Endothelial cell of umbilical vein (primary cell): Measurements from ENCODE around the gene PHACTR1.

Source experiments
- CTCF ChIP-seq, 2 donors: IDR thresholded peaks; 1 replicate in 1 of 2; 2 replicates in 1 of 2; pipeline ENCODE4 v1.5.1; 2011; ENCODE audit warnings: low read length in 2 of 2, mild to moderate bottlenecking in 2 of 2, moderate library complexity in 2 of 2, control low read depth in 1 of 2, inconsistent platforms in 1 of 2, low read depth in 1 of 2; ENCODE audit not compliant: insufficient read depth in 1 of 2; ENCODE audit errors: extremely low read depth in 1 of 2
- JUN ChIP-seq: IDR thresholded peaks from 2 replicates; pipeline ENCODE4 v1.6.1; 2011; ENCODE audit warnings: borderline replicate concordance, low read depth; ENCODE audit not compliant: insufficient read length, insufficient read depth

- TF ChIP-seq CTCF (IDR thresholded peaks at IDR 0.05; ENCODE audit: extremely low read depth in 1 of 2, insufficient read depth in 1 of 2, low read depth in 1 of 2, low read length in 2 of 2) (no peak), JUN (no peak)
Measured at GRCh38 chr6:12886961-12887775, 170.6 kb downstream of the PHACTR1 start.
